ENCODE data around the gene BCAR3.
"Not testable (repeated sequence)": the region's sequence is repeated elsewhere in the genome, so short reads cannot be mapped to it uniquely, and the experiment has no call there.

The BCAR3 gene

GRCh38 chr1:93666613-93667384 lies 14.8 kb downstream of the BCAR3 start:
- peak; percentile 23 for DNase-seq

GRCh38 chr1:93665015-93665414 lies 16.6 kb downstream of the BCAR3 start:
- DNase-seq, result no peak

GRCh38 chr1:93663208-93663614 lies 18.4 kb downstream of the BCAR3 start:
- DNase-seq, result no peak

GRCh38 chr1:93662481-93663207 lies 19.0 kb downstream of the BCAR3 start:
- DNase-seq, result no peak

- DNase-seq, result no peak
Measured at GRCh38 chr1:93661829-93662474, 19.7 kb downstream of the BCAR3 start.

- DNase-seq, result not testable (repeated sequence)
Measured at GRCh38 chr1:93661341-93661740, 20.3 kb downstream of the BCAR3 start.

GRCh38 chr1:93659822-93660503 lies 21.7 kb downstream of the BCAR3 start:
- no peak for DNase-seq

GRCh38 chr1:93658188-93658587 lies 23.4 kb downstream of the BCAR3 start:
- DNase-seq, result no peak

GRCh38 chr1:93656491-93656890 lies 25.1 kb downstream of the BCAR3 start:
- DNase-seq, result no peak

- DNase-seq, result no peak
Measured at GRCh38 chr1:93653656-93654055, 28.0 kb downstream of the BCAR3 start.

GRCh38 chr1:93652323-93652949 lies 29.2 kb downstream of the BCAR3 start:
- peak; percentile 72 for DNase-seq

GRCh38 chr1:93651695-93652094 lies 29.9 kb downstream of the BCAR3 start:
- DNase-seq, result no peak

GRCh38 chr1:93650159-93650558 lies 31.5 kb downstream of the BCAR3 start:
- DNase-seq, result not testable (repeated sequence)

- no peak for DNase-seq
Measured at GRCh38 chr1:93649231-93649630, 32.4 kb downstream of the BCAR3 start.

- no peak for DNase-seq
Measured at GRCh38 chr1:93648656-93649055, 33.0 kb downstream of the BCAR3 start.

- no peak for DNase-seq
Measured at GRCh38 chr1:93641527-93641926, 40.1 kb downstream of the BCAR3 start.

GRCh38 chr1:93640656-93641440 lies 40.8 kb downstream of the BCAR3 start:
- DNase-seq, result no peak

- no peak for DNase-seq
Measured at GRCh38 chr1:93638981-93639380, 42.7 kb downstream of the BCAR3 start.

- no peak for DNase-seq
Measured at GRCh38 chr1:93638307-93638847, 43.3 kb downstream of the BCAR3 start.

GRCh38 chr1:93636712-93637111 lies 44.9 kb downstream of the BCAR3 start:
- DNase-seq, result no peak

All from NCI-H2029 (cell line).